Measurements from ENCODE around the gene ZNF573. TPM values are rescaled to one million over a fixed set of nuclear protein-coding genes. Genes with fewer than 3 reads are reported as not detected.
"Not testable (repeated sequence)": the region's sequence is repeated elsewhere in the genome, so short reads cannot be mapped to it uniquely, and the experiment has no call there.

The ZNF573 gene
- total RNA-seq, 6 donors from 2014 or later = 5.2 to 17.8 (median 8.5) TPM

DNA sequence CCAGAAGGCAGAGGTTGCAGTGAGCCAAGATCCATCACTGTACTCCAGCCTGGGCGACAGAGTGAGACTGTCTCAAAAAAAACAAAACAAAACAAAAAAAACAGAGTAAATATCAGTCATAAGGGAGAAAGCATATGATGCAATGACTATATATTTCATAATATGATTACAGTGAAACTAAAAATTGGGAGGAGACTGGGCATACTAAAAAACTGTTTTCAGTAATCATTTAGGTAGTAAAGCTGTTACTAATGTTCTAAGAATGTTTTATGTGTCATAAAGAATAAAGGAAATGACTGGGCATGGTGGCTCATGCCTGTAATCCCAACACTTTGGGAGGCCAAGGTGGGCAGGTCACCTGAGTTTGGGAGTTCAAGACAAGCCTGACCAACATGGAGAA is 15.9 kb downstream of the ZNF573 start:
- no peak for ATAC-seq (ENCODE audit: low FRiP score in 2 of 2)
- H3K9me3 ChIP-seq = peaks cover 0 to 4% (median 0%) of the 10 kb centered on the region in 4 donors
- no peak for TF ChIP-seq EP300 (IDR thresholded peaks at IDR 0.05)
- TF ChIP-seq POLR2AphosphoS5 (IDR thresholded peaks at IDR 0.05) = no peak
- TF ChIP-seq, protein P1, sequence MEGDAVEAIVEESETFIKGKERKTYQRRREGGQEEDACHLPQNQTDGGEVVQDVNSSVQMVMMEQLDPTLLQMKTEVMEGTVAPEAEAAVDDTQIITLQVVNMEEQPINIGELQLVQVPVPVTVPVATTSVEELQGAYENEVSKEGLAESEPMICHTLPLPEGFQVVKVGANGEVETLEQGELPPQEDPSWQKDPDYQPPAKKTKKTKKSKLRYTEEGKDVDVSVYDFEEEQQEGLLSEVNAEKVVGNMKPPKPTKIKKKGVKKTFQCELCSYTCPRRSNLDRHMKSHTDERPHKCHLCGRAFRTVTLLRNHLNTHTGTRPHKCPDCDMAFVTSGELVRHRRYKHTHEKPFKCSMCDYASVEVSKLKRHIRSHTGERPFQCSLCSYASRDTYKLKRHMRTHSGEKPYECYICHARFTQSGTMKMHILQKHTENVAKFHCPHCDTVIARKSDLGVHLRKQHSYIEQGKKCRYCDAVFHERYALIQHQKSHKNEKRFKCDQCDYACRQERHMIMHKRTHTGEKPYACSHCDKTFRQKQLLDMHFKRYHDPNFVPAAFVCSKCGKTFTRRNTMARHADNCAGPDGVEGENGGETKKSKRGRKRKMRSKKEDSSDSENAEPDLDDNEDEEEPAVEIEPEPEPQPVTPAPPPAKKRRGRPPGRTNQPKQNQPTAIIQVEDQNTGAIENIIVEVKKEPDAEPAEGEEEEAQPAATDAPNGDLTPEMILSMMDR (IDR thresholded peaks at IDR 0.05) = no peak
- TF ChIP-seq POLR2A (IDR thresholded peaks at IDR 0.05) = no peak
- no peaks in the 10 kb centered on the region for H3K4me1 ChIP-seq
- no peak overlapping the region for H3K4me3 ChIP-seq
- H3K27me3 ChIP-seq = no peaks in the 10 kb centered on the region
- no peak for DNase-seq
- 94 to 97% methylated on average over 1 of the region's 1 CpG for WGBS, 2 donors
- peaks cover 6 to 56% (median 35%) of the 10 kb centered on the region in 4 donors for H3K36me3 ChIP-seq
- no peak overlapping the region for H3K27ac ChIP-seq

DNA sequence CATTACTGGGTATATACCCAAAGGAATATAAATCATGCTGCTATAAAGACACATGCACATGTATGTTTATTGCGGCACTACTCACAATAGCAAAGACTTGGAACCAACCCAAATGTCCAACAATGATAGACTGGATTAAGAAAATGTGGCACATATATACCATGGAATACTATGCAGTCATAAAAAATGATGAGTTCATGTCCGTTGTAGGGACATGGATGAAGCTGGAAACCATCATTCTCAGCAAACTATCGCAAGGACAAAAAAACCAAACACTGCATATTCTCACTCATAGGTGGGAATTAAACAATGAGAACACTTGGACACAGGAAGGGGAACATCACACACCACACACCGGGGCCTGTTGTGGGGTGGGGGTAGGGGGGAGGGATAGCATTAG is 21.7 kb downstream of the ZNF573 start:
- H3K27ac ChIP-seq; H3K27me3 ChIP-seq; ATAC-seq (ENCODE audit: low FRiP score in 2 of 2); H3K9me3 ChIP-seq; H3K4me1 ChIP-seq; DNase-seq; H3K4me3 ChIP-seq: not testable (repeated sequence)
- peaks cover 0 to 35% (median 3%) of the 10 kb centered on the region in 4 donors for H3K36me3 ChIP-seq
- 97 to 100% methylated on average over 4 of the region's 4 CpGs for WGBS, 2 donors

DNA sequence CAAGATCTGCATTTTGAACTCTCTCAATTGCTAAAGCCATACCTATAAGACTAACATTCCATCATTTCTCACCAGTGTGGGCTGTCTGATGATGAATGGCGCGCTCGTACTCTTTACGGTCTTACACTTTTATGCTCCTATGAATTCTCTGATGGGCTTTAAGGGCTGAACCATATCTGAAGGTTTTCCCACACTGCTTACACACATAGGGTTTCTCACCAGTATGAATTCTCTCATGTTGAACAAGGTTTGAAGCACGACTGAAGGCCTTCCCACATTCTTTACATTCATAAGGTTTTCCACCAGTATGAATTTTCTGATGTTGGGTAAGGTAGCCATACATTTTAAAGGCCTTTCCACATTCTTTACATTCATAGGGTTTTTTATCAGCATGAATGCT is 41.0 kb downstream of the ZNF573 start:
- H3K4me1 ChIP-seq = no peaks in the 10 kb centered on the region
- H3K36me3 ChIP-seq = peaks cover 3 to 21% (median 13%) of the 10 kb centered on the region in 4 donors
- no peak overlapping the region for H3K27ac ChIP-seq
- ATAC-seq (ENCODE audit: low FRiP score in 2 of 2) (no peak), DNase-seq (no peak)
- TF ChIP-seq, protein P1 (IDR thresholded peaks at IDR 0.05) = no peak
- TF ChIP-seq POLR2AphosphoS5 (IDR thresholded peaks at IDR 0.05) = no peak
- no peak for TF ChIP-seq POLR2A (IDR thresholded peaks at IDR 0.05)
- TF ChIP-seq EP300 (IDR thresholded peaks at IDR 0.05) = no peak
- H3K4me3 ChIP-seq = no peak overlapping the region
- H3K27me3 ChIP-seq = no peaks in the 10 kb centered on the region
- H3K9me3 ChIP-seq = peaks cover 18 to 91% (median 69%) of the 10 kb centered on the region in 4 donors
- WGBS, 2 donors = 79 to 83% methylated on average over 5 of the region's 5 CpGs

DNA sequence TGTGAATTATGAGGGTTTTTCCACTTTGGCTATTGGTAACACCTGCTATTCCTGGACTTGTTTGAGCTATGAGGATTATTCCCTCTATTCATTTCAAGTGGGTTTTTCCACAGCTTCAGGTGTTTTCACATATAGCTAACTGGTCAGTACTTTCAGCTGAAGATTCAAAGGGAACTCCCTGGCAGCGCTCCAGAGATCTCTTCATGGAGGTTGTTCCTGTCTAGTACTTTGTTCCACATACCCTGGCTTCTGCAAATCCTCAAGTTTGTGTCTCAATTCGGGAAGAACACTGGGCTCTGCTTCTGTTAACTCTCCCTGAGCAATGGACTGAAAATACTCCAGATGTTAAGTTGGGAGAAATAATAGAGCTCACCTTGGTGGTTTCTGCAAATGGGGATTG is 54.2 kb downstream of the ZNF573 start:
- 84 to 93% methylated on average over 2 of the region's 2 CpGs for WGBS, 2 donors
- H3K9me3 ChIP-seq = peaks cover 0 to 5% (median 4%) of the 10 kb centered on the region in 4 donors
- TF ChIP-seq EP300 (IDR thresholded peaks at IDR 0.05) = no peak
- H3K27ac ChIP-seq = no peak overlapping the region
- no peaks in the 10 kb centered on the region for H3K36me3 ChIP-seq
- ATAC-seq (ENCODE audit: low FRiP score in 2 of 2) (no peak), DNase-seq (no peak)
- H3K4me1 ChIP-seq = no peaks in the 10 kb centered on the region
- no peak overlapping the region for H3K4me3 ChIP-seq
- no peaks in the 10 kb centered on the region for H3K27me3 ChIP-seq

DNA sequence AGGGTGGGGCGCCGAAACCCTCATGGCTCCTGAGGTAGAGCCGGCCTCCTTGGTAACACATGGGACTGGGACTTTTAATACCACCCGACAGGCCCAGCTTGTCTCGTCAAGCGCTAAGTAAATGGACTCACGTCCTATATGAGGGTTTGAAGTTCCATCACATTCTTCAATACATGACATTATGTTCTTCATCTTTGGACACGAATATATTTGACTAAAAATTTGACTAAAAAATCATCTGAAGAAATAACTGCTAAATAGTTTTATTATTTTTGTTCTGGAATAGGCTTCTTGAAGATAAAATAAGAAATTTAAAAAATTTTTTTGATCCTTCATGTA is 59.5 kb downstream of the ZNF573 start:
- TF ChIP-seq, protein P1 (IDR thresholded peaks at IDR 0.05) = no peak
- TF ChIP-seq POLR2AphosphoS5 (IDR thresholded peaks at IDR 0.05) = no peak
- TF ChIP-seq POLR2A (IDR thresholded peaks at IDR 0.05) = no peak
- TF ChIP-seq EP300 (IDR thresholded peaks at IDR 0.05) = no peak
- ATAC-seq (ENCODE audit: low FRiP score in 2 of 2) = no peak
- Histone ChIP-seq H3K27me3 (no peaks in the 10 kb centered on the region), H3K4me1 (peaks cover 6 to 16% (median 10%) of the 10 kb centered on the region in 4 donors), H3K36me3 (no peaks in the 10 kb centered on the region), H3K4me3 (peak overlapping the region in 3 of 4 donors; percentile 76 to 96 (median 96)), H3K27ac (peak overlapping the region in 3 of 4 donors; percentile 62 to 85 (median 68)), H3K9me3 (peaks cover 0 to 5% (median under 1%) of the 10 kb centered on the region in 4 donors)
- no peak for DNase-seq
- 6 to 10% methylated on average over 8 of the region's 8 CpGs for WGBS, 2 donors
